ENCODE results near the gene COL2A1. TPM values are rescaled to one million over a fixed set of nuclear protein-coding genes. Genes with fewer than 3 reads are reported as not detected.

COL2A1 gene
- total RNA-seq, 2 donors from 2014 or later = not detected

DNA sequence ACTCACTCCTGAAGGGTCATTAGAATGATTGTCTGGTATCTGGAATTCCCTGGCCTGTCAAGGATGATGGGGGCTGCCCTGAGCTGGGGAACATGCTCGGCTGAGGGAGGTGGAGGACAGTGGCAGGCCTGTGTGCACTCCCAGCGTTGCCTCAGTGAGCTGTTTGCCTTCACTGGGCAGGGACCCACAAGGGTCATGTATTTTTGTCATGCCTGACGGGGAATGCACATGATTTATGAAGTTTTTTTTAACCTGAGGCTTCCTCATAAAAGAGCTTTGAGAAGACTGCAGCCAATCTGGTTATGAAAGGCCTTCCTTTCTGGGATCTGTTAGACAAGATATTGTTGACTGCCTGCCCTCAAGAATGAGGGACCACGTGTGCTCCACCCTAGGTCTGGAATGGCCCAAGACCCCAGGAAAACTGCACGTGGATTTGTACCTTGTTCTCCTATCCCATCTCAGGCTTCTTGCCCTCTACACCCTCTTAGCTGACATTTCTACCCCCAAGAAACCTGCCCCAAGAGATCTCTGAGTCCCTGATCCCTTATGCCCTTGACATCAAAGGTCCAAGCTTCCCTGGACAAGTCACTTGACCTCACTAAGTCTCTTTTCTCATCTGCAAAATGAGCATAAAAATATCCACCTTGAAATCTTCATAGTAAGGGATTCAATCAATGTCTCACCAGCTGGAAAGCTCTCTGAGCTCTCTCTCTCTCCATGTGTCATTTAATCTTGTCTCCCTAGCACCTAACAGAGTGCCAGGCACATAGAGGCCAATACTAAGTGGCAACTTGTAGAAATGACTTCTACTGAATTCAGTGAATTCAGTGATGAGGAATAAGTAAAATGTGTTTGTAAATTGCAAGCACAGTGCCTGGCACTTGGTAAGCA lies 24.5 kb upstream of the COL2A1 start:
- DNase-seq (no peak), ATAC-seq (no peak)
- Histone ChIP-seq H3K36me3 (replicated peaks in 1 of 2; ENCODE audit: insufficient read depth in 1 of 2, low read depth in 2 of 2) (no peaks in the 10 kb centered on the region), H3K4me3 (no peak overlapping the region), H3K27ac (no peak overlapping the region), H3K9me3 (no peaks in the 10 kb centered on the region), H3K27me3 (no peaks in the 10 kb centered on the region), H3K4me1 (no peaks in the 10 kb centered on the region)
- 49 to 64% methylated on average over 3 to 5 of the region's 5 CpGs for WGBS, 2 donors
- intact Hi-C loops (cut with DNase I) = no loop called here
- TF ChIP-seq POLR2A (IDR thresholded peaks at IDR 0.05) (no peak), CTCF (IDR thresholded peaks at IDR 0.05) (no peak)

DNA sequence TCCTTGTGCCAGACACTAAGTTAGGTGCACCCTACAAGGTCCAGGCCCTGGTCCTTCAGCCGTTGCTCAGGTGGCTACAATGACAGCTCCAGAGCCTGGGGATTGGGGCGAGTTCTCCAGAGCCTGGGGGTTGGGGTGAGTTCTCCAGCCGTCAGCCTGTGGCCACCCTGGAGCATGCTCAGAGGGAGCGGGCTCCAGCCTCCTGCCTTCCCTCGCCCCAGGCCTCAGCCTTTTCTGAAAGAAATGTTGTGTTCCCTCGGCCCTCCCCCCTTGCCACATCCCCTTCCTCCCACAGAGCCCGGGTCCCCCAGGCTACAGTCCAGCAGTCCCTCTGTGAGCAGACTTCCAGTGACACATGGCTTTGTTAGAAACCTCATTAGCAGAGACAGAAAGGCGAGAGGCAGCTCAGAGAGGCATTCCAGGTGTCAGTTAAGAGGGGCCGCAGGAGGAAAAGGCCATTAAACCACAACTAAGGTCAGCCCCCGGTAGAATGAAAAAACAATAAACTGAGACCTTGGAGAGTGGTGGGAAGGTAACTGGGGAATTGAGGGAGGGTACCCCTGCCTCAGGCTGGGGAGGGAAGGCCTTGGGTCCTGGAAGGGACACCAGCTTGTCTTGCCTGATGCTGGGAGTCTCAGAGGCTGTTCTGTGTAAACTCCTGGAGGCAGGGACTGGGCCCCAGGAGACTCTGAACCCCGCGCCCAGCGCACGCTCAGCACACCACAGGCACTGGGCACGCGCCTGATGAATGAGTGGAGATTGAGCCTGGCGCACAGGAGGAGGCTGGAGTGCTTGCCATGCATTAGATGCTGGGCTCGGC lies 23.1 kb upstream of the COL2A1 start:
- 72 to 76% methylated on average over 15 to 18 of the region's 18 CpGs for WGBS, 2 donors
- intact Hi-C loops (cut with DNase I) = no loop called here
- H3K9me3 ChIP-seq = no peaks in the 10 kb centered on the region
- H3K36me3 ChIP-seq (replicated peaks in 1 of 2; ENCODE audit: insufficient read depth in 1 of 2, low read depth in 2 of 2) = no peaks in the 10 kb centered on the region
- no peaks in the 10 kb centered on the region for H3K27me3 ChIP-seq
- no peak for ATAC-seq
- TF ChIP-seq POLR2A (IDR thresholded peaks at IDR 0.05) (no peak), CTCF (IDR thresholded peaks at IDR 0.05) (no peak)
- DNase-seq = no peak
- H3K4me1 ChIP-seq = no peaks in the 10 kb centered on the region
- no peak overlapping the region for H3K27ac ChIP-seq
- H3K4me3 ChIP-seq = no peak overlapping the region

- 67 to 73% methylated on average over 6 to 7 of the region's 7 CpGs for WGBS, 2 donors
- Histone ChIP-seq H3K27me3 (no peaks in the 10 kb centered on the region), H3K27ac (no peak overlapping the region), H3K4me3 (no peak overlapping the region), H3K9me3 (no peaks in the 10 kb centered on the region), H3K4me1 (no peaks in the 10 kb centered on the region), H3K36me3 (replicated peaks in 1 of 2; ENCODE audit: insufficient read depth in 1 of 2, low read depth in 2 of 2) (no peaks in the 10 kb centered on the region)
- intact Hi-C loops (cut with DNase I) = no loop called here
- ATAC-seq = no peak
- no peak for DNase-seq
- TF ChIP-seq POLR2A (IDR thresholded peaks at IDR 0.05) (no peak), CTCF (IDR thresholded peaks at IDR 0.05) (no peak)
These were observed 22.0 kb upstream of the COL2A1 start for GRCh38 chr12:48026060-48026827.

- intact Hi-C loops (cut with DNase I) = no loop called here
- Histone ChIP-seq H3K36me3 (replicated peaks in 1 of 2; ENCODE audit: insufficient read depth in 1 of 2, low read depth in 2 of 2) (no peaks in the 10 kb centered on the region), H3K9me3 (no peaks in the 10 kb centered on the region), H3K27me3 (no peaks in the 10 kb centered on the region), H3K4me1 (no peaks in the 10 kb centered on the region), H3K4me3 (no peak overlapping the region), H3K27ac (no peak overlapping the region)
- TF ChIP-seq CTCF (IDR thresholded peaks at IDR 0.05) = no peak
- TF ChIP-seq POLR2A (IDR thresholded peaks at IDR 0.05) = no peak
- WGBS, 2 donors = 73 to 74% methylated on average over 7 of the region's 7 CpGs
- DNase-seq = no peak
- ATAC-seq = no peak
These were observed 21.0 kb upstream of the COL2A1 start for GRCh38 chr12:48025281-48025680.
